WTC11 (cell line): ENCODE data around the gene CRLF1. TPM values are rescaled to one million over a fixed set of nuclear protein-coding genes. Genes with fewer than 3 reads are reported as not detected.
A peak's percentile ranks its signal among the peaks of the same experiment; 100 is the strongest.

Experiments
- ATAC-seq: fragments of 200-7000 bp; cut with Tn5 transposase; 2 replicates; pipeline ENCODE4 v1.10.0; 2021; ENCODE audit warnings: mild to moderate bottlenecking, moderate library complexity
- CTCF ChIA-PET: fragments of 300-600 bp; sonication (Branson Sonifier 250); formaldehyde crosslinking; loops from one replicate; lab custom pipeline; 2021; ENCODE audit warnings: antibody characterized with exemption; lab: Charles Lee
- POLR2A ChIA-PET: fragments of 350-600 bp; sonication (Branson Sonifier 250); formaldehyde crosslinking; loops from one replicate; lab custom pipeline; 2021; ENCODE audit warnings: antibody characterized with exemption; lab: Charles Lee
- DNase-seq: peaks from one replicate; pipeline ENCODE4 v3.0.0; 2021; ENCODE audit warnings: low spot score
- H3K27ac Mint-ChIP-seq: 2 replicates; pipeline ENCODE4 v1.8.0; 2021; ENCODE audit warnings: mixed read lengths
- H3K27me3 Mint-ChIP-seq: 2 replicates; pipeline ENCODE4 v1.8.0; 2021; ENCODE audit warnings: low read depth, mild to moderate bottlenecking, moderate library complexity, mixed read lengths
- H3K36me3 Mint-ChIP-seq: 2 replicates; pipeline ENCODE4 v1.8.0; 2021; ENCODE audit warnings: mixed read lengths
- H3K4me1 Mint-ChIP-seq: 2 replicates; pipeline ENCODE4 v1.8.0; 2022; ENCODE audit warnings: mixed read lengths
- H3K4me3 Mint-ChIP-seq: 2 replicates; pipeline ENCODE4 v1.8.0; 2021; ENCODE audit warnings: mild to moderate bottlenecking, moderate library complexity, mixed read lengths
- H3K9me3 Mint-ChIP-seq: 2 replicates; pipeline ENCODE4 v1.8.0; 2021; ENCODE audit warnings: mixed read lengths
- ATF2 ChIP-seq: sonication (generic); formaldehyde crosslinking; IDR thresholded peaks from 2 replicates; pipeline ENCODE4 v1.8.1; 2022; ENCODE audit warnings: low read depth, missing genetic modification reagents, borderline replicate concordance
- E2F4 ChIP-seq: sonication (generic); formaldehyde crosslinking; IDR thresholded peaks from 2 replicates; pipeline ENCODE4 v1.8.1; 2022; ENCODE audit warnings: low read depth, mild to moderate bottlenecking, moderate library complexity, missing genetic modification reagents, borderline replicate concordance
- ELF4 ChIP-seq: sonication (generic); formaldehyde crosslinking; IDR thresholded peaks from 2 replicates; pipeline ENCODE4 v1.8.1; 2022; ENCODE audit warnings: low read depth, mild to moderate bottlenecking, moderate library complexity, missing genetic modification reagents
- FOXJ3 ChIP-seq: sonication (generic); formaldehyde crosslinking; IDR thresholded peaks from 2 replicates; pipeline ENCODE4 v1.9.0; 2021; ENCODE audit warnings: missing genetic modification reagents, mild to moderate bottlenecking, borderline replicate concordance
- FOXP1 ChIP-seq: sonication (generic); formaldehyde crosslinking; IDR thresholded peaks from 2 replicates; pipeline ENCODE4 v1.8.0; 2022; ENCODE audit warnings: missing genetic modification reagents, mild to moderate bottlenecking, moderate library complexity, borderline replicate concordance
- GABPB1 ChIP-seq: sonication (generic); formaldehyde crosslinking; IDR thresholded peaks from 2 replicates; pipeline ENCODE4 v1.8.1; 2023; ENCODE audit warnings: mild to moderate bottlenecking, missing genetic modification reagents
- IRF2 ChIP-seq: sonication (generic); formaldehyde crosslinking; IDR thresholded peaks from 2 replicates; pipeline ENCODE4 v1.8.0; 2022; ENCODE audit warnings: low read depth, missing genetic modification reagents, borderline replicate concordance
- NR1H2 ChIP-seq: sonication (generic); formaldehyde crosslinking; IDR thresholded peaks from 2 replicates; pipeline ENCODE4 v1.9.0; 2021; ENCODE audit warnings: mild to moderate bottlenecking, moderate library complexity, missing genetic modification reagents
- OVOL2 ChIP-seq: fragments of 250-450 bp; sonication (Bioruptor Pico); IDR thresholded peaks from 2 replicates; pipeline ENCODE4 v1.9.0; 2021; ENCODE audit warnings: mild to moderate bottlenecking, borderline replicate concordance
- RELA ChIP-seq: sonication (generic); formaldehyde crosslinking; IDR thresholded peaks from 2 replicates; pipeline ENCODE4 v1.8.1; 2022; ENCODE audit warnings: missing genetic modification reagents, mild to moderate bottlenecking, borderline replicate concordance
- SMAD4 ChIP-seq: sonication (generic); formaldehyde crosslinking; IDR thresholded peaks from 2 replicates; pipeline ENCODE4 v1.8.0; 2022; ENCODE audit warnings: mild to moderate bottlenecking, missing genetic modification reagents
- STAT6 ChIP-seq: sonication (generic); formaldehyde crosslinking; conservative IDR thresholded peaks from 2 replicates; pipeline ENCODE4 v1.8.1; 2023; ENCODE audit warnings: mild to moderate bottlenecking, low read depth, missing genetic modification reagents, moderate library complexity
- TEAD1 ChIP-seq: sonication (generic); formaldehyde crosslinking; IDR thresholded peaks from 2 replicates; pipeline ENCODE4 v1.8.0; 2022; ENCODE audit warnings: mild to moderate bottlenecking, missing genetic modification reagents
- ZMAT4 ChIP-seq: fragments of 250-450 bp; sonication (Bioruptor Pico); IDR thresholded peaks from 2 replicates; pipeline ENCODE4 v1.9.0; 2021; ENCODE audit warnings: mild to moderate bottlenecking
- ZNF138 ChIP-seq: sonication (generic); formaldehyde crosslinking; conservative IDR thresholded peaks from 2 replicates; pipeline ENCODE4 v1.8.1; 2022; ENCODE audit warnings: mild to moderate bottlenecking, moderate library complexity, missing genetic modification reagents
- ZNF219 ChIP-seq: sonication (generic); formaldehyde crosslinking; IDR thresholded peaks from 2 replicates; pipeline ENCODE4 v1.8.0; 2023; ENCODE audit warnings: missing genetic modification reagents, mild to moderate bottlenecking, borderline replicate concordance
- ZNF317 ChIP-seq: sonication (generic); formaldehyde crosslinking; IDR thresholded peaks from 2 replicates; pipeline ENCODE4 v1.8.1; 2023; ENCODE audit warnings: low read depth, mild to moderate bottlenecking, moderate library complexity, missing genetic modification reagents, borderline replicate concordance
- total RNA-seq: library from RNA; stranded (reverse); gene quantifications from 3 replicates; pipeline ENCODE4 v1.2.3, GENCODE V29; 2021
- TF ChIP-seq, protein P1 (sequence below): sonication (generic); formaldehyde crosslinking; IDR thresholded peaks from 2 replicates; pipeline ENCODE4 v1.8.1; 2022; ENCODE audit warnings: mild to moderate bottlenecking, moderate library complexity, missing genetic modification reagents
- TF ChIP-seq, protein P2 (sequence below): sonication (generic); formaldehyde crosslinking; IDR thresholded peaks from 2 replicates; pipeline ENCODE4 v1.8.0; 2022; ENCODE audit warnings: mild to moderate bottlenecking, missing genetic modification reagents
- TF ChIP-seq, protein P3 (sequence below): fragments of 250-450 bp; sonication (Bioruptor Pico); conservative IDR thresholded peaks from 2 replicates; pipeline ENCODE4 v1.9.0; 2021; ENCODE audit warnings: mild to moderate bottlenecking

The CRLF1 gene
- total RNA-seq, 1 experiment from 2014 or later = 36.4 TPM

- ChIA-PET CTCF (interaction anchor here (0.6 to 1.5 kb wide), 5 partner anchors 9 to 151 kb away, joined by 3 to 6 read pairs (median 4); no protein-coding TSS in a partner anchor), POLR2A (interaction anchor here (0.5 to 1.5 kb wide), 3 partner anchors 9 to 35 kb away, joined by 3 to 4 read pairs (median 3); partner anchors contain the start of gene UBA52)
- H3K36me3 Mint-ChIP-seq = peaks cover 14% of the 10 kb centered on the region
- peaks cover 4% of the 10 kb centered on the region; the same call in 1 of the 2 replicates for H3K27me3 Mint-ChIP-seq
- TF ChIP-seq ZNF138 (CRISPR knock-in tag) = no peak
- TF ChIP-seq E2F4 (CRISPR knock-in tag) = no peak
- TF ChIP-seq, protein P1, sequence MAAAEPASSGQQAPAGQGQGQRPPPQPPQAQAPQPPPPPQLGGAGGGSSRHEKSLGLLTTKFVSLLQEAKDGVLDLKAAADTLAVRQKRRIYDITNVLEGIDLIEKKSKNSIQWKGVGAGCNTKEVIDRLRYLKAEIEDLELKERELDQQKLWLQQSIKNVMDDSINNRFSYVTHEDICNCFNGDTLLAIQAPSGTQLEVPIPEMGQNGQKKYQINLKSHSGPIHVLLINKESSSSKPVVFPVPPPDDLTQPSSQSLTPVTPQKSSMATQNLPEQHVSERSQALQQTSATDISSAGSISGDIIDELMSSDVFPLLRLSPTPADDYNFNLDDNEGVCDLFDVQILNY = no peak
- TF ChIP-seq GABPB1 (CRISPR knock-in tag) = no peak
- no peak for TF ChIP-seq TEAD1 (CRISPR knock-in tag)
- no peak for TF ChIP-seq NR1H2 (CRISPR knock-in tag)
- no peak for TF ChIP-seq IRF2
- TF ChIP-seq ZNF219 (CRISPR knock-in tag) = no peak
- TF ChIP-seq, protein P2, sequence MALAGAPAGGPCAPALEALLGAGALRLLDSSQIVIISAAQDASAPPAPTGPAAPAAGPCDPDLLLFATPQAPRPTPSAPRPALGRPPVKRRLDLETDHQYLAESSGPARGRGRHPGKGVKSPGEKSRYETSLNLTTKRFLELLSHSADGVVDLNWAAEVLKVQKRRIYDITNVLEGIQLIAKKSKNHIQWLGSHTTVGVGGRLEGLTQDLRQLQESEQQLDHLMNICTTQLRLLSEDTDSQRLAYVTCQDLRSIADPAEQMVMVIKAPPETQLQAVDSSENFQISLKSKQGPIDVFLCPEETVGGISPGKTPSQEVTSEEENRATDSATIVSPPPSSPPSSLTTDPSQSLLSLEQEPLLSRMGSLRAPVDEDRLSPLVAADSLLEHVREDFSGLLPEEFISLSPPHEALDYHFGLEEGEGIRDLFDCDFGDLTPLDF (CRISPR knock-in tag) = no peak
- H3K4me1 Mint-ChIP-seq = no peaks in the 10 kb centered on the region
- no peaks in the 10 kb centered on the region for H3K9me3 Mint-ChIP-seq
- DNase-seq (no peak), ATAC-seq (no peak)
- no peak overlapping the region for H3K27ac Mint-ChIP-seq
- H3K4me3 Mint-ChIP-seq = no peak overlapping the region
Measured at GRCh38 chr19:18580311-18580710, 26.3 kb downstream of the CRLF1 start.

- no peak overlapping the region for H3K4me3 Mint-ChIP-seq
- no peak for DNase-seq
- H3K4me1 Mint-ChIP-seq = peaks cover 11% of the 10 kb centered on the region
- peaks cover 42% of the 10 kb centered on the region for H3K36me3 Mint-ChIP-seq
- no peaks in the 10 kb centered on the region for H3K27me3 Mint-ChIP-seq
- no peak for ATAC-seq
- TF ChIP-seq STAT6 (CRISPR knock-in tag) (no peak), NR1H2 (CRISPR knock-in tag) (no peak), E2F4 (CRISPR knock-in tag) (no peak), SMAD4 (CRISPR knock-in tag) (no peak), ELF4 (no peak), ZNF317 (CRISPR knock-in tag) (no peak), ZMAT4 (CRISPR knock-in tag) (no peak), FOXP1 (CRISPR knock-in tag) (no peak), RELA (CRISPR knock-in tag) (no peak), OVOL2 (no peak), TEAD1 (CRISPR knock-in tag) (no peak), FOXJ3 (no peak), ATF2 (CRISPR knock-in tag) (no peak)
- TF ChIP-seq, protein P3, sequence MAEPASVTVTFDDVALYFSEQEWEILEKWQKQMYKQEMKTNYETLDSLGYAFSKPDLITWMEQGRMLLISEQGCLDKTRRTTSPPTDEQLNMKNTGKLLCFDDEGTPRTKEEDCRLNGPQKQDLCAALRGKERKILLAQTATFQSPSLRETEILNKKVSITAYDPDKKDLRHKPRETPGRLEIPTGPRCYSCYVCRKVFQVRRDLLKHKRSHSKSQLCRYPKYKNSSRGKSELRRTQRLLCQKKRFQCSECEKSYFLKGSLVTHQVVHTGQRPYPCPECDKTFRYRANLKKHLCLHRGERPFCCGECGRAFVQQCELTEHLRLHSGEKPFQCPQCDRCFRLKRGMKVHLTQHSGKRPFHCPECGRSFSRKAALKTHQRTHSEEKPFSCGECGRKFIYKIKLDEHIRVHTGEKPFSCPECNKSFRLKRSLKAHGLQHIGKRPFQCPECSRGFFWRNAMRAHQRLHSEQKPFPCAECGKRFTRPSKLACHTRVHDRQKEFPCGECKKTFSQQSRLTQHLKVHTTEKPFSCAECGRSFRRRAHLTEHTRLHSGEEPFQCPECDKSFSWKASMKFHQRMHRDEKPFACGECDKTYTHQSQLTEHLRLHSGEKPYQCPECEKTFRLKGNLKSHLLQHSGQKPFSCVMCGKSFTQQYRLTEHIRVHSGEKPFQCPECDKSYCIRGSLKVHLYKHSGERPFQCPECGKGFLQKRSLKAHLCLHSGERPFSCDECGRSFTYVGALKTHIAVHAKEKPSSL (CRISPR knock-in tag) = no peak
- TF ChIP-seq, all 79 proteins: peak for 0
- ChIA-PET CTCF (interaction anchor here (1.3 to 1.6 kb wide), 3 partner anchors 12 to 289 kb away, joined by 3 to 5 read pairs (median 4); no protein-coding TSS in a partner anchor), POLR2A (interaction anchor here (1.1 kb wide), 1 partner anchor 12 kb away, joined by 3 read pairs; no protein-coding TSS in a partner anchor)
- Mint-ChIP-seq H3K27ac (peak overlapping the region; percentile 84), H3K9me3 (no peaks in the 10 kb centered on the region)
Measured at GRCh38 chr19:18577365-18577914, 29.2 kb downstream of the CRLF1 start.
